ENCODE data around the gene RNU6-9. TPM values are rescaled to one million over a fixed set of nuclear protein-coding genes. Genes with fewer than 3 reads are reported as not detected.

The RNU6-9 gene
- total RNA-seq, 1 donor from 2014 or later = not detected

GRCh38 chr19:928471-929202, 35.4 kb downstream of the RNU6-9 start:
- H3K27me3 Mint-ChIP-seq (ENCODE audit: insufficient read depth, low read depth) = peaks cover 2% of the 10 kb centered on the region
- Histone ChIP-seq H3F3A (ENCODE audit: low read depth) (peaks cover 36% of the 10 kb centered on the region), H3K4me3 (no peak overlapping the region), H3K36me3 (no peaks in the 10 kb centered on the region), H3K4me1 (peaks cover 20% of the 10 kb centered on the region), H3K9ac (no peak overlapping the region), H3K27me3 (peaks cover 4% of the 10 kb centered on the region), H3K79me2 (ENCODE audit: low read depth) (peaks cover 79% of the 10 kb centered on the region), H2AFZ (replicated peaks) (no peak overlapping the region), H3K9me3 (ENCODE audit: low read depth) (no peaks in the 10 kb centered on the region), H3K27ac (no peak overlapping the region), H3K4me2 (peak overlapping the region; percentile 84), H4K20me1 (ENCODE audit: low read depth) (peaks cover 47% of the 10 kb centered on the region)
- peaks cover 2% of the 10 kb centered on the region for H3K4me1 Mint-ChIP-seq
- H3K4me3 Mint-ChIP-seq = peak overlapping the region; percentile 93
- H3K9me3 Mint-ChIP-seq = no peaks in the 10 kb centered on the region
- H3K36me3 Mint-ChIP-seq = peaks cover 6% of the 10 kb centered on the region
- no peak for DNase-seq (ENCODE audit: low spot score)
- TF ChIP-seq EZH2phosphoT487 (IDR thresholded peaks at IDR 0.05) = no peak
- no peak for TF ChIP-seq EZH2 (IDR thresholded peaks at IDR 0.05)
- TF ChIP-seq, protein P1, sequence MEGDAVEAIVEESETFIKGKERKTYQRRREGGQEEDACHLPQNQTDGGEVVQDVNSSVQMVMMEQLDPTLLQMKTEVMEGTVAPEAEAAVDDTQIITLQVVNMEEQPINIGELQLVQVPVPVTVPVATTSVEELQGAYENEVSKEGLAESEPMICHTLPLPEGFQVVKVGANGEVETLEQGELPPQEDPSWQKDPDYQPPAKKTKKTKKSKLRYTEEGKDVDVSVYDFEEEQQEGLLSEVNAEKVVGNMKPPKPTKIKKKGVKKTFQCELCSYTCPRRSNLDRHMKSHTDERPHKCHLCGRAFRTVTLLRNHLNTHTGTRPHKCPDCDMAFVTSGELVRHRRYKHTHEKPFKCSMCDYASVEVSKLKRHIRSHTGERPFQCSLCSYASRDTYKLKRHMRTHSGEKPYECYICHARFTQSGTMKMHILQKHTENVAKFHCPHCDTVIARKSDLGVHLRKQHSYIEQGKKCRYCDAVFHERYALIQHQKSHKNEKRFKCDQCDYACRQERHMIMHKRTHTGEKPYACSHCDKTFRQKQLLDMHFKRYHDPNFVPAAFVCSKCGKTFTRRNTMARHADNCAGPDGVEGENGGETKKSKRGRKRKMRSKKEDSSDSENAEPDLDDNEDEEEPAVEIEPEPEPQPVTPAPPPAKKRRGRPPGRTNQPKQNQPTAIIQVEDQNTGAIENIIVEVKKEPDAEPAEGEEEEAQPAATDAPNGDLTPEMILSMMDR (IDR thresholded peaks at IDR 0.05) = no peak
- no peak overlapping the region for H3K27ac Mint-ChIP-seq

DNA sequence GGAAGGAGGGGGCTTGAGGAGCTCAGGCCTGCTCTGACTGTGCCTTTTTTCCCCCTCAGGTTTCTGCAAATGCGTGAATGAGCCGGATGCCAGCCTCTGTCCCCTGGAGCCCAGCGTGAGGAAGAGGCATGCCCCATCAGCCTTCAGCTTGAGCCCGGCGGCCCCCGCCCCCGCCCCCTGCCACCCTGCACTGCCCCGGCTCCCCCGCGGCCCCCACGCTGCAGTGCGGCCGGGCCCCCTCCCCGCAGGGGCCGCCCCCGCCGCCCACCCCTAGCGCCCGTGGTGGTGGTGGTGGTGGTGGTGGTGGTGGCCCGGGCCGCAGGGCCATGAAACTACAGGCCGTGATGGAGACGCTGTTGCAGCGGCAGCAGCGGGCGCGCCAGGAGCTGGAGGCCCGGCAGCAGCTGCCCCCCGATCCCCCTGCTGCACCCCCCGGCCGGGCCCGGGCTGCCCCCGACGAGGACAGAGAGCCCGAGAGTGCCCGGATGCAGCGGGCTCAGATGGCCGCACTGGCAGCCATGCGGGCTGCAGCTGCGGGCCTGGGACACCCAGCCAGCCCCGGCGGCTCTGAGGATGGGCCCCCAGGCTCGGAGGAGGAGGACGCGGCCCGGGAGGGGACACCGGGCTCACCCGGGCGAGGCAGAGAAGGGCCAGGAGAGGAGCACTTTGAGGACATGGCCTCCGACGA, 36.1 kb downstream of the RNU6-9 start:
- no peak for DNase-seq (ENCODE audit: low spot score)
- Histone ChIP-seq H3K9me3 (ENCODE audit: low read depth) (no peaks in the 10 kb centered on the region), H3K4me1 (peaks cover 20% of the 10 kb centered on the region), H3K79me2 (ENCODE audit: low read depth) (peaks cover 86% of the 10 kb centered on the region), H3K4me3 (no peak overlapping the region), H3K36me3 (no peaks in the 10 kb centered on the region), H3K4me2 (no peak overlapping the region), H3K9ac (no peak overlapping the region), H3K27ac (no peak overlapping the region), H2AFZ (replicated peaks) (no peak overlapping the region), H3F3A (ENCODE audit: low read depth) (peaks cover 29% of the 10 kb centered on the region), H4K20me1 (ENCODE audit: low read depth) (peaks cover 54% of the 10 kb centered on the region), H3K27me3 (peaks cover 4% of the 10 kb centered on the region)
- H3K36me3 Mint-ChIP-seq = peaks cover 6% of the 10 kb centered on the region
- peaks cover 2% of the 10 kb centered on the region for H3K27me3 Mint-ChIP-seq (ENCODE audit: insufficient read depth, low read depth)
- peaks cover 5% of the 10 kb centered on the region for H3K4me1 Mint-ChIP-seq
- H3K4me3 Mint-ChIP-seq = peak overlapping the region; percentile 60
- TF ChIP-seq EZH2 (IDR thresholded peaks at IDR 0.05) (no peak), EZH2phosphoT487 (IDR thresholded peaks at IDR 0.05) (no peak)
- TF ChIP-seq, protein P1 (IDR thresholded peaks at IDR 0.05) = no peak
- no peaks in the 10 kb centered on the region for H3K9me3 Mint-ChIP-seq
- H3K27ac Mint-ChIP-seq = no peak overlapping the region

GRCh38 chr19:929891-930258, 36.6 kb downstream of the RNU6-9 start:
- Histone ChIP-seq H3F3A (ENCODE audit: low read depth) (peaks cover 24% of the 10 kb centered on the region), H3K27me3 (no peaks in the 10 kb centered on the region), H3K4me3 (no peak overlapping the region), H2AFZ (replicated peaks) (no peak overlapping the region), H4K20me1 (ENCODE audit: low read depth) (peaks cover 59% of the 10 kb centered on the region), H3K4me2 (no peak overlapping the region), H3K36me3 (no peaks in the 10 kb centered on the region), H3K79me2 (ENCODE audit: low read depth) (peaks cover 91% of the 10 kb centered on the region), H3K4me1 (peaks cover 20% of the 10 kb centered on the region), H3K9ac (no peak overlapping the region), H3K9me3 (ENCODE audit: low read depth) (no peaks in the 10 kb centered on the region), H3K27ac (no peak overlapping the region)
- Mint-ChIP-seq H3K27ac (no peak overlapping the region), H3K4me1 (peaks cover 5% of the 10 kb centered on the region), H3K36me3 (peaks cover 6% of the 10 kb centered on the region), H3K4me3 (peak overlapping the region; percentile 60), H3K9me3 (no peaks in the 10 kb centered on the region), H3K27me3 (ENCODE audit: insufficient read depth, low read depth) (peaks cover under 1% of the 10 kb centered on the region)
- DNase-seq (ENCODE audit: low spot score) = no peak
- TF ChIP-seq EZH2 (IDR thresholded peaks at IDR 0.05) (no peak), EZH2phosphoT487 (IDR thresholded peaks at IDR 0.05) (no peak)
- TF ChIP-seq, protein P1 (IDR thresholded peaks at IDR 0.05) = no peak
